Measurements from ENCODE around the gene CPA2.

GRCh38 chr7:130294314-130294713, 27.7 kb downstream of the CPA2 start:
- no peak for TF ChIP-seq CTCF (IDR thresholded peaks at IDR 0.05)
- no peak for TF ChIP-seq POLR2A (IDR thresholded peaks at IDR 0.05)
